ENCODE results near the gene CFHR3. TPM values are rescaled to one million over a fixed set of nuclear protein-coding genes. Genes with fewer than 3 reads are reported as not detected.

The CFHR3 gene
- not detected for total RNA-seq

DNA sequence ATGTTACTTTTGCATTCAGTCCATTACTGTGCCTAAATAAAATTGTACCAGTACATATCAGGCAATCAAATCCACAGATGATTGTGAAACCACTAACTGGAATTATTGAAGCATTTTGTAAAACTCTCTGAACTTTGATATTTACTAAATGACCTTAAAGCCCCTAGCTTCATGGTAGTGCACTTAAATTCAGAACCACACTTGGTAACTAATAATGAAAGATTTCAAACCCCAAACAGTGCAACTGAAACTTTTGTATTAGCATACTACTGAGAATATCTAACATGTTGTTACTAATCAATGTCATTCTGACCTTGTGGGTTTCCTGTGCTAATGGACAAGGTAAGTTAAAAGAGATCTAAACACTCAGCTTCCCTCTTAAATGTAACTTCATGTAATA is at the start of gene CFHR3:
TSS of gene CFHR3 (plus strand) at position 238 of the 400 bp plus-strand sequence. CDS start at position 285, 47 bp downstream.
- no peaks in the 10 kb centered on the region for H3K36me3 ChIP-seq
- H3K9me3 ChIP-seq = no peaks in the 10 kb centered on the region
- DNase-seq (ENCODE audit: low spot score in 2 of 2) = no peak
- intact Hi-C loops (cut with DNase I; ENCODE audit: low total_unique reads) = no loop called here
- TF ChIP-seq POLR2A (IDR thresholded peaks at IDR 0.05) (no peak), POLR2AphosphoS5 (IDR thresholded peaks at IDR 0.05) (no peak)
- TF ChIP-seq, protein P1, sequence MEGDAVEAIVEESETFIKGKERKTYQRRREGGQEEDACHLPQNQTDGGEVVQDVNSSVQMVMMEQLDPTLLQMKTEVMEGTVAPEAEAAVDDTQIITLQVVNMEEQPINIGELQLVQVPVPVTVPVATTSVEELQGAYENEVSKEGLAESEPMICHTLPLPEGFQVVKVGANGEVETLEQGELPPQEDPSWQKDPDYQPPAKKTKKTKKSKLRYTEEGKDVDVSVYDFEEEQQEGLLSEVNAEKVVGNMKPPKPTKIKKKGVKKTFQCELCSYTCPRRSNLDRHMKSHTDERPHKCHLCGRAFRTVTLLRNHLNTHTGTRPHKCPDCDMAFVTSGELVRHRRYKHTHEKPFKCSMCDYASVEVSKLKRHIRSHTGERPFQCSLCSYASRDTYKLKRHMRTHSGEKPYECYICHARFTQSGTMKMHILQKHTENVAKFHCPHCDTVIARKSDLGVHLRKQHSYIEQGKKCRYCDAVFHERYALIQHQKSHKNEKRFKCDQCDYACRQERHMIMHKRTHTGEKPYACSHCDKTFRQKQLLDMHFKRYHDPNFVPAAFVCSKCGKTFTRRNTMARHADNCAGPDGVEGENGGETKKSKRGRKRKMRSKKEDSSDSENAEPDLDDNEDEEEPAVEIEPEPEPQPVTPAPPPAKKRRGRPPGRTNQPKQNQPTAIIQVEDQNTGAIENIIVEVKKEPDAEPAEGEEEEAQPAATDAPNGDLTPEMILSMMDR (IDR thresholded peaks at IDR 0.05) = no peak
- H3K27ac ChIP-seq = no peak within 1 kb of the TSS
- H3K4me1 ChIP-seq = no peaks in the 10 kb centered on the region
- no peak within 1 kb of the TSS for H3K4me3 ChIP-seq
- H3K27me3 ChIP-seq = no peaks in the 10 kb centered on the region

DNA sequence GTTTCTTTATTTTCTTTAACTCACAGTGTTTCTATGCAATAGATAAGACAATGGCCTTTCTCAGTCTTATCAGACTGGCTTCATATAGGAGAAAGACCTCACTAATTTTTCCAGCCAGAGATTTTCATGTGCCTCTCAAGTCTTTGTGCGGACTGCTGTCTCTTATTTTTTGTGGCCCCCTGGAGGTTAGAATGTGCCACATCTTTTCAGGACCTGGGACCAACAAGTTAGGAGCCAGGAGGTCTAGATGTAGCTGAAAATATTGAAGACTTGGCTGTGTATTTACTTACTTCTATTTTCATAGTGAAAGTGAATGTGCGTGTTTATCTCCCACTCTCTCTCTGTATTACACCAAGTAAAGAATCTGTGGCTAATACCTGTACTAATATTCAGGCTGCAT is 42.1 kb upstream of the CFHR3 start:
- H3K4me1 ChIP-seq = no peaks in the 10 kb centered on the region
- no peaks in the 10 kb centered on the region for H3K9me3 ChIP-seq
- no peak overlapping the region for H3K4me3 ChIP-seq
- no peak for DNase-seq (ENCODE audit: low spot score in 2 of 2)
- no peak for TF ChIP-seq POLR2AphosphoS5 (IDR thresholded peaks at IDR 0.05)
- TF ChIP-seq, protein P1 (IDR thresholded peaks at IDR 0.05) = no peak
- no peak overlapping the region for H3K27ac ChIP-seq
- H3K36me3 ChIP-seq = no peaks in the 10 kb centered on the region
- H3K27me3 ChIP-seq = no peaks in the 10 kb centered on the region
- intact Hi-C loops (cut with DNase I; ENCODE audit: low total_unique reads) = no loop called here

DNA sequence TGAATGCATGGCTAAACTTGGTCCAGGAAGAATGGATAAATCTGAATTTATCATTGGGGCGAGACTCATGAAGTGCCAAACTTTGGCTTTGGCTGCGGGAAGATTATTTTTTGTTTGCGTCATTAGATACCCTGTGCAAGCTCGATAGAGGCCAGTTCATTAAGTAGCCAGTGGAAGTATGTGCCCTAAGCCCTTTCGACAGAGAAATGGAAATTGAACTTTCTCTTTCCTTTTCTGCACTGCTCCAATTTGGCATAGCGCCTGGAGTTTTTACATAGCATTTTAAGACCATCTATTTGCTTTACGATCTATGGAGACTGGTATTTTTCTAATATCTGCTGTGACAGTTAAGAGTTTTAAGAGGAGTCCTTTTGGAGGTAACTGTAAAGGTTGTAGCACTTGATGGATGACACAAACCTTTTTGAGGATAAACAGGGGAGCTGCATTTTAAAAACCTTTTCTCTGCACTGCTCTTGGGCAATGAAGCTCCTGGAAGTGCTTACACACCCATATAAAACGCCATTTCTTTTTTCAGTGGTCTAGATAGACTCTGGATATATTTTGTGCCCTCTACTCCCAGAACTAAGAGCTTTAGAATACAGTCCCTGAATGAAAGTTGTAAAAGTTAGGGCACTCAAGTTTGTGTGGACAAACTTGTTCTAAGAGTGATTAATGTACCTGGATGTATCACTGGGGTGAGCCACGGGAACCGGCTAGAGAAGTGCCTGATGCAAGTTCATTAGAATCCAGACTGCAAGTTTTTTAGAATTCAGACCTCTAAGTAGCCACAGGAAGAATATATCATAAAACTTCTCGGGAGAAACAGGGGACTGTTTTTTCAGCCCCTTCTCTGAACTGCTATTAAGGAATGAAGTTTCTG is 41.3 kb upstream of the CFHR3 start:
- no peaks in the 10 kb centered on the region for H3K27me3 ChIP-seq
- no peaks in the 10 kb centered on the region for H3K4me1 ChIP-seq
- no peak overlapping the region for H3K4me3 ChIP-seq
- H3K27ac ChIP-seq = no peak overlapping the region
- H3K36me3 ChIP-seq = no peaks in the 10 kb centered on the region
- TF ChIP-seq, protein P1 (IDR thresholded peaks at IDR 0.05) = no peak
- TF ChIP-seq POLR2A (IDR thresholded peaks at IDR 0.05) (no peak), POLR2AphosphoS5 (IDR thresholded peaks at IDR 0.05) (no peak)
- H3K9me3 ChIP-seq = peaks cover 5 to 6% of the 10 kb centered on the region in 2 donors
- intact Hi-C loops (cut with DNase I; ENCODE audit: low total_unique reads) = no loop called here
- no peak for DNase-seq (ENCODE audit: low spot score in 2 of 2)

DNA sequence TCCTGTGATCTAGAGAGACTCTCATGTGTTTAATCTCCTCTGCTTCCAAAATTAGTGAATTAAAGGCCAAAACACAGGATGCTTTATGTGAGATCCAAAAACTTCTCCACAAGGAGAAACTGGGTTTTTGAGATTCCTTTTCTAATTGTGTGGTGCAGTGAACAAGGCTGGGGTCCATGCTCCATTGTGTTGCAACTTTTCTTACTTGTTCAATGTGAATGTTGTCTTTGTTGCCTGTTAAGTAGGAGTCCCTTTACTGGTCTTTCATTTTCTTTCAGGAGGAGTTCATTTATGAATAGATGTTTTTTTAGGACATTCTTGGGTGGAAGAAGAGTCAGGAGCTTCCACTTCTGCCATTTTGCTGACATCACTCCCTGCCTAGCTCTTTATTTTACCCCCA is 40.6 kb upstream of the CFHR3 start:
- Histone ChIP-seq H3K27ac (no peak overlapping the region), H3K9me3 (peaks cover 10 to 13% of the 10 kb centered on the region in 2 donors), H3K4me1 (no peaks in the 10 kb centered on the region), H3K36me3 (no peaks in the 10 kb centered on the region), H3K27me3 (no peaks in the 10 kb centered on the region), H3K4me3 (no peak overlapping the region)
- DNase-seq (ENCODE audit: low spot score in 2 of 2) = no peak
- intact Hi-C loops (cut with DNase I; ENCODE audit: low total_unique reads) = no loop called here
- TF ChIP-seq POLR2A (IDR thresholded peaks at IDR 0.05) (no peak), POLR2AphosphoS5 (IDR thresholded peaks at IDR 0.05) (no peak)
- TF ChIP-seq, protein P1 (IDR thresholded peaks at IDR 0.05) = no peak

DNA sequence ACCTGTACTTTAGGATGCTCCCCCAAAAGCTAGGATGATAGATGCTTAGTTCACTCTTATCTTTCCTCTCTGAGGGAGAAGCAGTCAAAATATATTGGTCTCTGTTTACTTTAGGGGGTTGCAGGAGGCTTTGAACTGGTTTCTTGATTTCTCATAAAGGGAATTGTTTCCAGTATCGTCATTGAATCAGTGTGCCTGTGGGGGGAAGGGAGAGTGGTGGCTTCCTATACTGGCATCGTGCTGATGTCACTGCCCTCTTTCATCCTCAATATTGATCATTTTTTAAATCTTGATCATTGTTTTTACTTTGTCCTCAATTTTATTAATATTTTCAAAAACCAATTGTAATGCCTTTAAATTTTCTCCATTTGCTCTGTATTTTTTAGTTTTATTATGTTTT is 40.2 kb upstream of the CFHR3 start:
- no peak for DNase-seq (ENCODE audit: low spot score in 2 of 2)
- no peak for TF ChIP-seq POLR2A (IDR thresholded peaks at IDR 0.05)
- TF ChIP-seq, protein P1 (IDR thresholded peaks at IDR 0.05) = no peak
- no peak overlapping the region for H3K4me3 ChIP-seq
- H3K36me3 ChIP-seq = no peaks in the 10 kb centered on the region
- no peaks in the 10 kb centered on the region for H3K27me3 ChIP-seq
- intact Hi-C loops (cut with DNase I; ENCODE audit: low total_unique reads) = no loop called here
- no peak overlapping the region for H3K27ac ChIP-seq
- H3K9me3 ChIP-seq = peaks cover 10 to 16% of the 10 kb centered on the region in 2 donors
- no peaks in the 10 kb centered on the region for H3K4me1 ChIP-seq

Data from breast epithelium (tissue), 4 donors.